Kidney (tissue), 14 donors: Measurements from ENCODE around the gene GPN1. TPM values are rescaled to one million over a fixed set of nuclear protein-coding genes. Genes with fewer than 3 reads are reported as not detected.
"Not testable (repeated sequence)": the region's sequence is repeated elsewhere in the genome, so short reads cannot be mapped to it uniquely, and the experiment has no call there.

Experiments used
- DNase-seq, 5 donors: peaks; one replicate each; pipeline ENCODE4 v3.0.0-alpha.2; 2013 to 2020
- FAIRE-seq: peaks from 2 replicates; lab custom pipeline; 2012; peaks lifted over from hg19 to GRCh38; lab: Jason Lieb, UNC
- H3K27ac ChIP-seq, 2 donors: one replicate each; pipeline ENCODE4 v1.7.0; 2013; ENCODE audit warnings: low read depth in 2 of 2, low read length in 2 of 2, inconsistent platforms in 1 of 2
- H3K27me3 ChIP-seq: one replicate; pipeline ENCODE4 v1.7.1; 2013; ENCODE audit warnings: low read length, inconsistent platforms; ENCODE audit not compliant: control insufficient read depth, insufficient read depth
- H3K36me3 ChIP-seq, 3 donors: one replicate each; pipeline versions ENCODE4 v1.7.0 to v1.7.1; 2013; ENCODE audit warnings: low read length in 3 of 3, control low read depth in 1 of 3, inconsistent platforms in 1 of 3; ENCODE audit not compliant: insufficient read depth in 3 of 3, control insufficient read depth in 2 of 3
- H3K4me1 ChIP-seq, 3 donors: one replicate each; pipeline versions ENCODE4 v1.7.0 to v1.7.1; 2013; ENCODE audit warnings: low read length in 3 of 3, inconsistent platforms in 1 of 3, low read depth in 1 of 3; ENCODE audit not compliant: control insufficient read depth in 2 of 3, insufficient read depth in 2 of 3
- H3K4me3 ChIP-seq, 3 donors: one replicate each; pipeline versions ENCODE4 v1.7.0 to v1.8.1; 2013; ENCODE audit warnings: low read length in 3 of 3, control low read depth in 1 of 3, inconsistent platforms in 1 of 3
- H3K9ac ChIP-seq, 3 donors: one replicate each; pipeline versions ENCODE4 v1.7.0 to v1.7.1; 2013; ENCODE audit warnings: low read length in 3 of 3, control low read depth in 1 of 3, inconsistent platforms in 1 of 3
- H3K9me3 ChIP-seq, 3 donors: one replicate each; pipeline versions ENCODE4 v1.7.0 to v1.7.1; 2013; ENCODE audit warnings: low read length in 3 of 3, control low read depth in 1 of 3, inconsistent platforms in 1 of 3; ENCODE audit not compliant: control insufficient read depth in 2 of 3, insufficient read depth in 1 of 3
- intact Hi-C: fragments of 100-400 bp; cut with DNase I; formaldehyde crosslinking; loops from one replicate; pipeline ENCODE4 v1.11.1; 2022
- polyA plus RNA-seq: library from polyadenylated mRNA; stranded (reverse); fragments of 350-450 nt; fragmentation: Illumina TruSeq; extraction: RNeasy Lipid Tissue Mini Kit (QIAGEN cat#74804); gene quantifications from one replicate; pipeline ENCODE4 v1.2.3, GENCODE V29; 2014; ENCODE audit warnings: low read depth, low replicate concordance; ENCODE audit not compliant: insufficient read depth
- total RNA-seq: library from RNA; stranded (reverse); fragmentation: NEBNext Ultra II Directional; extraction: Animal tissue kit (Norgen Biotek cat#: 25700); gene quantifications from one replicate; pipeline ENCODE4 v1.2.1, GENCODE V29; 2021
- TF ChIP-seq, protein P1 (sequence below): IDR thresholded peaks from 3 replicates; pipeline ENCODE4 v1.5.1; 2012; ENCODE audit warnings: mild to moderate bottlenecking, moderate library complexity, borderline replicate concordance; ENCODE audit not compliant: insufficient read depth; ENCODE audit errors: extremely low read depth
- donor health status: control.
- donor health status: control.
- donor health status: control.
- donor health status: control.
- donor health status: control.
- donor health status: DM: yes; HTN: yes; CAD: no.
- donor health status: Normal renal cell carcinoma (clear cell type).

The GPN1 gene
- total and polyA plus RNA-seq, 2 donors from 2014 or later: 28.1 to 31.6 TPM

DNA sequence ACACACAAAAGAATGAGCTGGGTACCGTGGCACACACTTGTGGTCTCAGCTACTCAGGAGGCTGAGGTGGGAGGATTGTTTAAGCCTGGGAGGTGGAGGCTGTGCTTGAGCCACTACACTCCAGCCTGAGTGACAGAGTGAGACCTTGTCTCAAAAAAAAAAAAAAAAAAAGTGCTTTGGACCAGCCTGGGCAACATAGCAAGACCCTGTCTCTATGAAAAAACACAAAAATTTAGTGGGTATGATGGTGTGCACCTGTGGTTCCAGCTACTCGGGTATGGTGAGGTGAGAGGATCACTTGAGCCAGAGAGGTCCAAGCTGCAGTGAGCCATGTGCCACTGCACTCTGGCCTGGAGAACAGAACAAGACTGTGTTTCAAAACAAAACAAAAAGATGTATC, 35.6 kb upstream of the GPN1 start:
- no peak for FAIRE-seq
- Histone ChIP-seq H3K4me1 (no peaks in the 10 kb centered on the region), H3K4me3 (no peak overlapping the region), H3K27ac (no peak overlapping the region), H3K9ac (no peak overlapping the region), H3K36me3 (no peaks in the 10 kb centered on the region), H3K27me3 (no peaks in the 10 kb centered on the region), H3K9me3 (peaks cover 0 to 22% (median 2%) of the 10 kb centered on the region in 3 donors)
- intact Hi-C loops: no loop called here
- DNase-seq: no peak
- TF ChIP-seq, protein P1, sequence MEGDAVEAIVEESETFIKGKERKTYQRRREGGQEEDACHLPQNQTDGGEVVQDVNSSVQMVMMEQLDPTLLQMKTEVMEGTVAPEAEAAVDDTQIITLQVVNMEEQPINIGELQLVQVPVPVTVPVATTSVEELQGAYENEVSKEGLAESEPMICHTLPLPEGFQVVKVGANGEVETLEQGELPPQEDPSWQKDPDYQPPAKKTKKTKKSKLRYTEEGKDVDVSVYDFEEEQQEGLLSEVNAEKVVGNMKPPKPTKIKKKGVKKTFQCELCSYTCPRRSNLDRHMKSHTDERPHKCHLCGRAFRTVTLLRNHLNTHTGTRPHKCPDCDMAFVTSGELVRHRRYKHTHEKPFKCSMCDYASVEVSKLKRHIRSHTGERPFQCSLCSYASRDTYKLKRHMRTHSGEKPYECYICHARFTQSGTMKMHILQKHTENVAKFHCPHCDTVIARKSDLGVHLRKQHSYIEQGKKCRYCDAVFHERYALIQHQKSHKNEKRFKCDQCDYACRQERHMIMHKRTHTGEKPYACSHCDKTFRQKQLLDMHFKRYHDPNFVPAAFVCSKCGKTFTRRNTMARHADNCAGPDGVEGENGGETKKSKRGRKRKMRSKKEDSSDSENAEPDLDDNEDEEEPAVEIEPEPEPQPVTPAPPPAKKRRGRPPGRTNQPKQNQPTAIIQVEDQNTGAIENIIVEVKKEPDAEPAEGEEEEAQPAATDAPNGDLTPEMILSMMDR: no peak

DNA sequence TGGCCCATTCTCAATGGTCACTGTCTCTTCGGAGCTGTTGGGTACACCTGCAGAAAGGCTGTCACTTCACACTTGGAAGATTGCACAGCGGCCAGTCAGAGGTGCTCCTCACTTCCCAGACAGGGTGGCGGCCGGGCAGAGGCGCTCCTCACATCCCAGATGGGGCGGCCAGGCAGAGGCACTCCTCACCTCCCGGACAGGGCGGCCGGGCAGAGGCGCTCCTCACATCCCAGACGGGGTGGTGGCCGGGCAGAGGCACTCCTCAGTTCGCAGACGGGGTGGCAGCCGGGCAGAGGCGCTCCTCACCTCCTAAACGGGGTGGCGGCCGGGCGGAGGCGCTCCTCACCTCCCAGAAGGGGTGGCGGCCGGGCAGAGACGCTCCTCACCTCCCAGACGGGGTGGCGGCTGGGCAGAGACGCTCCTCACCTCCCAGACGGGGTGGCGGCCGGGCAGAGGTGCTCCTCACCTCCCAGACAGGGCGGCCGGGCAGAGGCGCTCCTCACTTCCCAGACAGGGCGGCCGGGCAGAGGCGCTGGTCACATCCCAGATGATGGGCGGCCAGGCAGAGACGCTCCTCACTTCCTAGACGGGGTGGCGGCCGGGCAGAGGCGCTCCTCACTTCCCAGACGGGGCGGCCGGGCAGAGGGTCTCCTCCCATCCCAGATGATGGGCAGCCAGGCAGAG, 34.7 kb upstream of the GPN1 start:
- H3K27me3 ChIP-seq, H3K4me3 ChIP-seq, H3K27ac ChIP-seq, H3K9ac ChIP-seq, H3K4me1 ChIP-seq, intact Hi-C loops, FAIRE-seq, H3K36me3 ChIP-seq: not testable (repeated sequence)
- peaks cover 0 to 22% (median 2%) of the 10 kb centered on the region in 3 donors for H3K9me3 ChIP-seq
- peak in 1 of 5 donors; percentile 61 for DNase-seq

GRCh38 chr2:27595412-27595811, 33.4 kb upstream of the GPN1 start:
- H3K27me3 ChIP-seq, H3K4me3 ChIP-seq, H3K36me3 ChIP-seq, DNase-seq, H3K27ac ChIP-seq, H3K9ac ChIP-seq, H3K4me1 ChIP-seq, FAIRE-seq, intact Hi-C loops: not testable (repeated sequence)
- peaks cover 0 to 14% (median 0%) of the 10 kb centered on the region in 3 donors for H3K9me3 ChIP-seq

- TF ChIP-seq, protein P1: no peak
- no peak overlapping the region for H3K27ac ChIP-seq
- FAIRE-seq (no peak), DNase-seq (no peak)
- H3K4me1 ChIP-seq: no peaks in the 10 kb centered on the region
- H3K36me3 ChIP-seq: peaks cover 4 to 7% (median 5%) of the 10 kb centered on the region in 3 donors
- no peak overlapping the region for H3K9ac ChIP-seq
- no peaks in the 10 kb centered on the region for H3K27me3 ChIP-seq
- intact Hi-C loops: no loop called here
- peaks cover 0 to 8% (median 0%) of the 10 kb centered on the region in 3 donors for H3K9me3 ChIP-seq
- no peak overlapping the region for H3K4me3 ChIP-seq
Observed at GRCh38 chr2:27596627-27597026, 32.2 kb upstream of the GPN1 start.
